ENCODE measurements around the gene PIK3CG. TPM values are rescaled to one million over a fixed set of nuclear protein-coding genes. Genes with fewer than 3 reads are reported as not detected.
"Not testable (repeated sequence)": the region's sequence is repeated elsewhere in the genome, so short reads cannot be mapped to it uniquely, and the experiment has no call there.

Gene PIK3CG
- total RNA-seq, 2 donors from 2014 or later: 2.3 TPM

GRCh38 chr7:106848851-106849442 lies 16.1 kb upstream of the PIK3CG start:
- no peaks in the 10 kb centered on the region for H3K4me1 ChIP-seq
- no peak overlapping the region for H3K27ac ChIP-seq
- no peaks in the 10 kb centered on the region for H3K9me3 ChIP-seq
- TF ChIP-seq CTCF (IDR thresholded peaks at IDR 0.05): no peak
- H3K36me3 ChIP-seq: no peaks in the 10 kb centered on the region
- H3K4me3 ChIP-seq: no peak overlapping the region
- no peak overlapping the region for H3K9ac ChIP-seq (ENCODE audit: low read depth in 2 of 2, low read length in 2 of 2)
- intact Hi-C loops (cut with DNase I): no loop called here
- DNase-seq: no peak
- H3K27me3 ChIP-seq: no peaks in the 10 kb centered on the region

DNA sequence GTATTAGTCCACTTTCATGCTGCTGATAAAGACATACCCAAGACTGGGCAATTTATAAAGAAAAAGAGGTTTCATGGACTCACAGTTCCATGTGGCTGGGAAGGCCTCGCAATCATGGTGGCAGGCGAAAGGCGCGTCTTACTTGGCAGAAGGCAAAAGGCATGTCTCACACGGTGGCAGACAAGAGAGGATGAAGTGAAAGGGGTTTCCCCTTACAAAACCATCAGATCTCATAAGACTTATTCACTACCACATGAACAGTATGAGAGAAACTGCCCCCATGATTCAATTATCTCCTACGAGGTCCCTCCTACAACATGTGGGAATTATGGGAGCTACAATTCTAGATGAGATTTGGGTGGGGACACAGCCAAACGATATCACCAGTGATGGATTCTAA lies 13.4 kb upstream of the PIK3CG start:
- DNase-seq; H3K9ac ChIP-seq (ENCODE audit: low read depth in 2 of 2, low read length in 2 of 2); H3K9me3 ChIP-seq; H3K27ac ChIP-seq; H3K4me3 ChIP-seq; intact Hi-C loops (cut with DNase I); H3K4me1 ChIP-seq; H3K36me3 ChIP-seq; H3K27me3 ChIP-seq: not testable (repeated sequence)

- Histone ChIP-seq H3K4me3 (no peak overlapping the region), H3K27ac (no peak overlapping the region), H3K9ac (ENCODE audit: low read depth in 2 of 2, low read length in 2 of 2) (no peak overlapping the region), H3K27me3 (no peaks in the 10 kb centered on the region), H3K36me3 (no peaks in the 10 kb centered on the region), H3K9me3 (no peaks in the 10 kb centered on the region), H3K4me1 (no peaks in the 10 kb centered on the region)
- intact Hi-C loops (cut with DNase I): no loop called here
- DNase-seq: no peak
- TF ChIP-seq CTCF (IDR thresholded peaks at IDR 0.05): no peak
These were observed 11.7 kb upstream of the PIK3CG start for GRCh38 chr7:106853250-106853908.

DNA sequence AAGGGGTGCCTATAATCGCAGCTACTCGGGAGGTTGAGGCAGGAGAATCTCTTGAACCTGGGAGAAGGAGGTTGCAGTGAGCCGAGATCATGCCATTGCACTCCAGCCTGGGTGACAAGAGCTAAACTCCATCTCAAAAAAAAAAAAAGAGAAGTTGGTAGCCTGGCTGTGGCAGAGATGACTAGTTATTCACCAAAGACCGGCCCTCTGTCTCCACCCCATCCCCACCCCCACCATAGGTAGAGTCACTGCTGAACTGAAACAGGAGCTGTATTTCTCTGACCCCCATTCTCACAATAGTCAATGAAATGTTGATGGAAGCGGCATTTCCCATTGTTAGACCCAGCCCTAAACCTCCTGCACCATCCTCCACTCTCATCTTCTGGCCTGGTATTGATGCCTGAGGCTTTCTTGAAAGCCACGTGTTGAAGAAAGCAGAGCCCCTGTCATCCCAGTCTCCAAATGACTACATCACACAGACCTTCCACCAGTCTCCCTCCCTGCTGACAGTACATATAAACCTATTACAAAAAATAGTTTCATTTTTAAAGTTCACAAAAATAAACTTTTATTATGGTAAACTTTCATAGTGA lies 9.4 kb upstream of the PIK3CG start:
- intact Hi-C loops (cut with DNase I): no loop called here
- no peak for DNase-seq
- no peak overlapping the region for H3K4me3 ChIP-seq
- H3K9ac ChIP-seq (ENCODE audit: low read depth in 2 of 2, low read length in 2 of 2): no peak overlapping the region
- H3K4me1 ChIP-seq: no peaks in the 10 kb centered on the region
- H3K27ac ChIP-seq: no peak overlapping the region
- H3K9me3 ChIP-seq: no peaks in the 10 kb centered on the region
- no peaks in the 10 kb centered on the region for H3K27me3 ChIP-seq
- H3K36me3 ChIP-seq: no peaks in the 10 kb centered on the region
- no peak for TF ChIP-seq CTCF (IDR thresholded peaks at IDR 0.05)

DNA sequence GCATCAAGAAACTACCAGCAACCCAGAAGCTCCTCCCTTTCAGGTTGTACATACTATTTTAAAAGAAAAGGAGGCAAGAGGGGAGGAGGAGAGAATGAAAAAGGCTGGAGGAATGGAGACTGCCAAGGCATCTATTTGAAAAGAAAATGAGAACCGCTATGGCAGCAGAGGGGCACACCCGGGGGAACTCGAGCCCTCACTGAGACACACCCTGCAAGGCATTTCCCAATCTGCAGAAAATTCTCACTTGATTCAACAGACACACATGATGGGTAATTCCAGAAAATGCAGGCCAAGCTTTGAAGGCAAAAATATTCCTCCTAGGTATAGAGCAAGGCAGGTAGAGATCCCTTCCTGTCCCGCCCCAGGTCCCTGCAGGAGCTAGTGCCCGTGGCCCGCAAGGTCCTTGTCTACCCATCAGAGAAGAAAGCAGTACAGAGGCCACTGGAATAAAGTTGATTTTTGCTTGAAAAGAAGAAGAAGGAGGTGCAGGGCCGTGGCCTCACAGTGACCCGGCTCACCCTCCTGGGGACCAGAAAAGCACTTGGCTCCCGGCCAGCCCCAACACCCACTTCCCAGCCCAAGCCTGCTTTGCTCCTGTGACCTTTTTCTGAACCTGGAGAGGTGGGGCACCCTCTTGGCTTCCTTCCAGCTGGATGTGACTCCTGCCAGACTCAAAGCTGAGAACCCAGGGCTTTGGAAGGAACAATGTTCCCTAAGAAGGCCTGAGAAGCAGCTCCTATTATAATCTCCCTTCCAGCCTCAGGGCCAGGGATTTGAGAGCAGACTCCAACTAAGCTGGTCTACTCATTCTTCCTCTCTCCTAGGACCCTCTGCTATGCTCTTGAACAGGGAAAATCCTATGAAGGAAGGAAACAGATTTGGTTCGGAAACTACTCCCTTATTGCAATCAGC lies 6.2 kb upstream of the PIK3CG start:
- Histone ChIP-seq H3K27me3 (no peaks in the 10 kb centered on the region), H3K4me3 (no peak overlapping the region), H3K9ac (ENCODE audit: low read depth in 2 of 2, low read length in 2 of 2) (no peak overlapping the region), H3K9me3 (no peaks in the 10 kb centered on the region), H3K4me1 (no peaks in the 10 kb centered on the region), H3K27ac (no peak overlapping the region), H3K36me3 (no peaks in the 10 kb centered on the region)
- no peak for TF ChIP-seq CTCF (IDR thresholded peaks at IDR 0.05)
- intact Hi-C loops (cut with DNase I): no loop called here
- DNase-seq: peak; percentile 33

Data from colonic mucosa (tissue), 4 donors.